Stimulated activated naive B cell treated with anti-CD40 and anti-IgM and Interleukin-4, amounts not matched to agents 10 μg/mL and 1 μg/mL and 100 μg/mL, for 72 hours (primary cell): Measurements from ENCODE around the gene LDHAL6B.

Experiments used
- ATAC-seq, 2 donors: fragments of 150-1000 bp; cut with Tn5 transposase; replicated peaks; 2 replicates each; pipeline ENCODE4 v1.10.0; 2021; ENCODE audit warnings: moderate library complexity in 1 of 2
- DNase-seq: peaks from one replicate; pipeline ENCODE4 v3.0.0; 2021
- H3K27ac Mint-ChIP-seq: one replicate; pipeline ENCODE4 v1.8.0; 2022; ENCODE audit warnings: mild to moderate bottlenecking, mixed read lengths
- H3K27me3 Mint-ChIP-seq, 2 donors: one replicate each; pipeline ENCODE4 v1.8.0; 2022; ENCODE audit warnings: mixed read lengths in 2 of 2
- H3K36me3 Mint-ChIP-seq, 2 donors: one replicate each; pipeline ENCODE4 v1.8.0; 2022; ENCODE audit warnings: mixed read lengths in 2 of 2, mild to moderate bottlenecking in 1 of 2
- H3K4me1 Mint-ChIP-seq, 2 donors: one replicate each; pipeline ENCODE4 v1.8.0; 2022; ENCODE audit warnings: mixed read lengths in 2 of 2, mild to moderate bottlenecking in 1 of 2
- H3K4me3 Mint-ChIP-seq, 2 donors: one replicate each; pipeline ENCODE4 v1.8.0; 2022; ENCODE audit warnings: mild to moderate bottlenecking in 2 of 2, mixed read lengths in 2 of 2, moderate library complexity in 1 of 2
- H3K9me3 Mint-ChIP-seq, 2 donors: one replicate each; pipeline ENCODE4 v1.8.0; 2022; ENCODE audit warnings: mixed read lengths in 2 of 2, mild to moderate bottlenecking in 1 of 2

Gene LDHAL6B

GRCh38 chr15:59237924-59238331, 31.3 kb downstream of the LDHAL6B start:
- H3K27ac Mint-ChIP-seq = peak overlapping the region; percentile 90
- peaks cover 49 to 68% of the 10 kb centered on the region in 2 donors for H3K36me3 Mint-ChIP-seq
- no peak for DNase-seq
- H3K27me3 Mint-ChIP-seq = no peaks in the 10 kb centered on the region
- peaks cover 4 to 7% of the 10 kb centered on the region in 2 donors for H3K9me3 Mint-ChIP-seq
- peak; percentile 20 to 24 for ATAC-seq
- no peak overlapping the region for H3K4me3 Mint-ChIP-seq
- H3K4me1 Mint-ChIP-seq = peaks cover 32 to 65% of the 10 kb centered on the region in 2 donors

DNA sequence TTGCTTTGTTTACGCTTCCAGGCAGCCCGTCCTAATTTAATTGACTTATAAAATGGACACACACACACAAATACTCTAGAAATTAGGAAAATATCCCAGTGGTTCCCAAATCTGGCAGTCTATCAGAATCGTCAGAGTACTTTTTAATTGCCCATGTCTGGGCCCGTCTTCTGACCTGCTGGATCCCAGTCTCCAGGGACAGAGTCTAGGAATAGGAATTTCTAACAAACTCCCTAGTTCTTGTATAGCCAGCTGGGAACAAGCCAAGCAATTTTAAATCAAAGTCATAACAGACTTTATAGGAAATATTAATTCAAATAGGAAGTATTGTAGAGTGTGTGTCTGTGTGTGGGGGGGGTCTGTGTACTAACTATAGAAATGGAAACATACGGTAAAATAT, 33.4 kb downstream of the LDHAL6B start:
- no peak for DNase-seq
- peaks cover 37 to 72% of the 10 kb centered on the region in 2 donors for H3K36me3 Mint-ChIP-seq

GRCh38 chr15:59242649-59243048, 36.0 kb downstream of the LDHAL6B start:
- ATAC-seq (no peak), DNase-seq (no peak)
- H3K9me3 Mint-ChIP-seq = no peaks in the 10 kb centered on the region
- peaks cover 40 to 65% of the 10 kb centered on the region in 2 donors for H3K4me1 Mint-ChIP-seq
- H3K27me3 Mint-ChIP-seq = no peaks in the 10 kb centered on the region
- H3K27ac Mint-ChIP-seq = no peak overlapping the region
- H3K4me3 Mint-ChIP-seq = no peak overlapping the region
- peaks cover 40 to 71% of the 10 kb centered on the region in 2 donors for H3K36me3 Mint-ChIP-seq

More for the DNA sequence above, 33.4 kb downstream of the LDHAL6B start:
- no peak for ATAC-seq
- Mint-ChIP-seq H3K4me3 (no peak overlapping the region), H3K27ac (peak overlapping the region; percentile 14), H3K4me1 (peaks cover 40 to 68% of the 10 kb centered on the region in 2 donors), H3K9me3 (peaks cover 3 to 6% of the 10 kb centered on the region in 2 donors), H3K27me3 (no peaks in the 10 kb centered on the region)

- H3K4me3 Mint-ChIP-seq = no peak overlapping the region
These were observed 37.0 kb downstream of the LDHAL6B start for GRCh38 chr15:59243622-59244021.

GRCh38 chr15:59244337-59244736, 37.7 kb downstream of the LDHAL6B start:
- peak overlapping the region; percentile 88 for H3K27ac Mint-ChIP-seq
- peak; percentile 35 for DNase-seq
- ATAC-seq = peak; percentile 89 to 91
- peak overlapping the region in 1 of 2 donors; percentile 44 for H3K4me3 Mint-ChIP-seq
- no peaks in the 10 kb centered on the region for H3K9me3 Mint-ChIP-seq
- no peaks in the 10 kb centered on the region for H3K27me3 Mint-ChIP-seq
- peaks cover 37 to 73% of the 10 kb centered on the region in 2 donors for H3K4me1 Mint-ChIP-seq
- peaks cover 39 to 72% of the 10 kb centered on the region in 2 donors for H3K36me3 Mint-ChIP-seq

More at GRCh38 chr15:59243622-59244021, 37.0 kb downstream of the LDHAL6B start:
- Mint-ChIP-seq H3K36me3 (peaks cover 41 to 70% of the 10 kb centered on the region in 2 donors), H3K27me3 (no peaks in the 10 kb centered on the region), H3K27ac (peak overlapping the region; percentile 71), H3K4me1 (peaks cover 37 to 66% of the 10 kb centered on the region in 2 donors), H3K9me3 (no peaks in the 10 kb centered on the region)
- ATAC-seq (no peak), DNase-seq (no peak)

DNA sequence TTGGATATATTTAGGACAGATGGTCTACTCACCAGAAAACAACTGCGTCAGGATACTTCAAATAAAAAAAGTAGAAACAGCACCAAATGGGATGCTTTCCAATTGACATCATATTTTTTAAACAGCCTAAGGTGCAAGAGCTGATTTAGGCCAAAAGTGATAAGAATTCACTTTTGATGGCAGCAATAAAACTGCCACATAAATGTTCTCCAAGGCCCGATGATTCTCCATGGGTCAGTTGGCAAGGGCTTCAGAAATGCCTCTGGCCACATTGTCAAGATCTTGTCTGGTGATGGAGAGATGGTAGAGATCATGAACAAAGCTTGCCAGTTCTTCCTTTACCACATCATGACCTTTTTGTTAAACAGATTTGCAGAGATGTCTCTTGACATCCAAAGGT, 38.9 kb downstream of the LDHAL6B start:
- H3K27me3 Mint-ChIP-seq = no peaks in the 10 kb centered on the region
- peaks cover 46 to 75% of the 10 kb centered on the region in 2 donors for H3K4me1 Mint-ChIP-seq
- H3K36me3 Mint-ChIP-seq = peaks cover 41 to 70% of the 10 kb centered on the region in 2 donors
- no peak overlapping the region for H3K27ac Mint-ChIP-seq
- H3K9me3 Mint-ChIP-seq = no peaks in the 10 kb centered on the region
- no peak for DNase-seq
- H3K4me3 Mint-ChIP-seq = no peak overlapping the region
- ATAC-seq = no peak

DNA sequence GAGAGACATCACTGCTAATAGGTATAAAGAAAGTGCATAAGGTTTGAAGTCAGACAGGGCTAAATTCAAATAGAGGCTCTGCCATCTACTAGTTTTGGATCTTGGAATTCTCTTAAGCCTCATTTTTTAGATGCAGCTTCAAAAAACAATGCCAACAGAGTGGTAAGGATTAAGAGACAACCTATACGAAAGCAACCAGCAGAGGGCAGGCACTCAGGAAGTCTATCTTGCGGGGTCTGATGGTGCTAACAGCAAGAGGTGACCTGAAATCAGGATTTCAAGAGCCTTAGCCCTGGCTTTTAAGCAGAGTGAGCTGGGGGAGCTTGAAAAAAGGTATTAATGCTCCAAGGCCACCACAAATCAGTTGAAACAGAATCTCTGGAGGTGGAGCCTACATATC, 40.7 kb downstream of the LDHAL6B start:
- Mint-ChIP-seq H3K4me1 (peaks cover 48 to 76% of the 10 kb centered on the region in 2 donors), H3K27me3 (no peaks in the 10 kb centered on the region), H3K27ac (peak overlapping the region; percentile 65), H3K9me3 (no peaks in the 10 kb centered on the region), H3K4me3 (peak overlapping the region in 1 of 2 donors; percentile 22), H3K36me3 (peaks cover 32 to 60% of the 10 kb centered on the region in 2 donors)
- ATAC-seq (peak; percentile 36 to 45), DNase-seq (peak; percentile 42)

DNA sequence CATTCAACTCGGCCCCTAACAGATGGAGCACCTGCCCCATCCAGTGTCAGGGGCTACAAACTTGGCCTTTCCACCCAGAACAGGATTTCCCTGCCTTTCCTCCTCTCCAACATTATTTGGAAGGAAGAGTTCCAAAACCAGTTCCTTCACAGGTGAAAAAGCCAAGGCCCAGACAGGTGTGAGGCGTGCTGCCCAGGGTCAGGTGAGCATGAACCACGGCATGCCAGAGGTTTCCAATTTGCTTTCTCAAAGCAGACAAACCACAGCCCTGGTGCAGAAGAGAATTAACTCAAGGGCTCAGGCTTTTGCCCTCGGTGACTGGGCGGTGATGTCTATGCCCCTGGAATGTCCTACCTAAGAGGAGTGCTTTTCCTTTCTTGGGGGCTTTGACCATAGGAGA, 43.2 kb downstream of the LDHAL6B start:
- no peak for DNase-seq
- Mint-ChIP-seq H3K36me3 (peaks cover 42 to 54% of the 10 kb centered on the region in 2 donors), H3K27me3 (no peaks in the 10 kb centered on the region), H3K4me3 (peak overlapping the region; percentile 25 to 29), H3K4me1 (peaks cover 39 to 66% of the 10 kb centered on the region in 2 donors), H3K9me3 (no peaks in the 10 kb centered on the region), H3K27ac (peak overlapping the region; percentile 93)
- ATAC-seq = no peak

- no peaks in the 10 kb centered on the region for H3K27me3 Mint-ChIP-seq
- H3K36me3 Mint-ChIP-seq = peaks cover 42 to 52% of the 10 kb centered on the region in 2 donors
- H3K27ac Mint-ChIP-seq = peak overlapping the region; percentile 93
- peak overlapping the region; percentile 29 to 52 for H3K4me3 Mint-ChIP-seq
- peaks cover 36 to 64% of the 10 kb centered on the region in 2 donors for H3K4me1 Mint-ChIP-seq
- no peak for DNase-seq
- ATAC-seq = no peak
- H3K9me3 Mint-ChIP-seq = no peaks in the 10 kb centered on the region
These were observed 43.6 kb downstream of the LDHAL6B start for GRCh38 chr15:59250249-59250648.

- Mint-ChIP-seq H3K27me3 (no peaks in the 10 kb centered on the region), H3K4me1 (peaks cover 38 to 69% of the 10 kb centered on the region in 2 donors), H3K27ac (peak overlapping the region; percentile 92)
These were observed 44.6 kb downstream of the LDHAL6B start for GRCh38 chr15:59251001-59251845.

DNA sequence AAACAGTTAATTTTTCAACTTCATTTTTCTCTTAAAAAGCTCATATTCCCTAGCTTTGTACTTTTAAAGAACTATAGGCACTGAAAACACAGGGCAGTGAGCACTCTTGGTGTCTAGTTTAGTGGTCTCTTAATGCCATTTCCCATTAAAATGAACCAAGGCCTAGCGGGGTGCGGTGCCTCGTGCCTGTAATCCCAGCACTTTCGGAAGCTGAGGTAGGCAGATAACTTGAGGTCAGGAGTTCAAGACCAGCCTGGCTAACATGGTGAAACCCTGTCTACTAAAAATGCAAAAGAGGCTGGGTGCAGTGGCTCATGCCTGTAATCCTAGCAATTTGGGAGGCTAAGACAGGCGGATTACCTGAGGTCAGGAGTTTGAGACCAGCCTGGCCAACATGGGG, 45.5 kb downstream of the LDHAL6B start:
- peaks cover 36 to 68% of the 10 kb centered on the region in 2 donors for H3K4me1 Mint-ChIP-seq
- H3K27me3 Mint-ChIP-seq = no peaks in the 10 kb centered on the region
- peaks cover 44 to 53% of the 10 kb centered on the region in 2 donors for H3K36me3 Mint-ChIP-seq
- DNase-seq = no peak
- no peaks in the 10 kb centered on the region for H3K9me3 Mint-ChIP-seq
- peak overlapping the region in 1 of 2 donors; percentile 19 for H3K4me3 Mint-ChIP-seq
- peak overlapping the region; percentile 73 for H3K27ac Mint-ChIP-seq
- ATAC-seq = no peak

More at GRCh38 chr15:59251001-59251845, 44.6 kb downstream of the LDHAL6B start:
- ATAC-seq (peak; percentile 56 to 73), DNase-seq (no peak)
- H3K9me3 Mint-ChIP-seq = no peaks in the 10 kb centered on the region
- peak overlapping the region; percentile 52 to 62 for H3K4me3 Mint-ChIP-seq
- peaks cover 47 to 53% of the 10 kb centered on the region in 2 donors for H3K36me3 Mint-ChIP-seq

DNA sequence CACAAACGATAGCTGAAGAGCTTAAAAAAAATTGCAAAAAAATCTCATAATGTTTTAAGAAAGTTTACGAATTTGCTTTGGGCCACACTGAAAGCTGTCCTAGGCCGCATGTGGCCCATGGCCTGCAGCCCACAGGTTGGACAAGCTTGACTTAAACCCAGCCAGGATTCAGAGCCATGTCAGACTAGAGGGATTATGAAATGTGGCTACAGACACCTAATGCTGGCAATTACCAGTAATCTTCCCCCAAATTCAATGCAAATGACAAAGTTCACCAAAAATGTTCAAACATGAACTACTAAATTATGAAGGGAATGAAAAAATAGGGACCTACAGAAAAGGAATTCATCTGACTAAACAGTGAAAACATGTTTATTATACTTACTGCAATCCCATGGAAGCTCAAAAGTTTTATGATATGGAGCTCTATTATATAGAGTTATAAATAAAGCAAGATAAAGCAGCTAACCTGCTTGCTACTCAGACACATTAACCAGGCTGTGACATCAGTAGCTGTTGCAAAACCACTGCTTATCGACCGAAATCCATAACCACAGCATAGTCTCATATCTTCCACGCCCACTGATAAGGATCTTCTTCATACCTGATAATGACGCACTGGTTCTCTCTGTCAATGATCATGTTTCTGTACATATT, 49.2 kb downstream of the LDHAL6B start:
- H3K27me3 Mint-ChIP-seq = no peaks in the 10 kb centered on the region
- H3K27ac Mint-ChIP-seq = no peak overlapping the region
- H3K9me3 Mint-ChIP-seq = no peaks in the 10 kb centered on the region
- H3K36me3 Mint-ChIP-seq = peaks cover 52 to 60% of the 10 kb centered on the region in 2 donors
- no peak for DNase-seq
- peak overlapping the region in 1 of 2 donors; percentile 16 for H3K4me3 Mint-ChIP-seq
- H3K4me1 Mint-ChIP-seq = peaks cover 31 to 62% of the 10 kb centered on the region in 2 donors
- peak in 1 of 2 donors; percentile 14 for ATAC-seq

GRCh38 chr15:59256482-59256881, 49.8 kb downstream of the LDHAL6B start:
- DNase-seq = no peak
- H3K27me3 Mint-ChIP-seq = no peaks in the 10 kb centered on the region
- ATAC-seq = no peak
- H3K27ac Mint-ChIP-seq = peak overlapping the region; percentile 14
- H3K4me1 Mint-ChIP-seq = peaks cover 27 to 57% of the 10 kb centered on the region in 2 donors
- H3K9me3 Mint-ChIP-seq = no peaks in the 10 kb centered on the region
- no peak overlapping the region for H3K4me3 Mint-ChIP-seq
- peaks cover 53 to 65% of the 10 kb centered on the region in 2 donors for H3K36me3 Mint-ChIP-seq

GRCh38 chr15:59257140-59257539, 50.5 kb downstream of the LDHAL6B start:
- H3K9me3 Mint-ChIP-seq = no peaks in the 10 kb centered on the region
- no peak for DNase-seq

More at GRCh38 chr15:59257140-59257539, 50.5 kb downstream of the LDHAL6B start:
- H3K36me3 Mint-ChIP-seq = peaks cover 54 to 71% of the 10 kb centered on the region in 2 donors
- H3K4me3 Mint-ChIP-seq = no peak overlapping the region
- H3K27ac Mint-ChIP-seq = peak overlapping the region; percentile 70
- ATAC-seq = no peak
- no peaks in the 10 kb centered on the region for H3K27me3 Mint-ChIP-seq
- peaks cover 27 to 56% of the 10 kb centered on the region in 2 donors for H3K4me1 Mint-ChIP-seq
